GM21367 (cell line): Measurements from ENCODE around the gene ASB12.
"Not testable (repeated sequence)": the region's sequence is repeated elsewhere in the genome, so short reads cannot be mapped to it uniquely, and the experiment has no call there.

ENCODE experiments used
- ATAC-seq: cut with Tn5 transposase; IDR thresholded peaks from one replicate; pipeline ENCODE4 v1.9.1; 2021; ENCODE audit not compliant: unreplicated experiment

Gene ASB12

DNA sequence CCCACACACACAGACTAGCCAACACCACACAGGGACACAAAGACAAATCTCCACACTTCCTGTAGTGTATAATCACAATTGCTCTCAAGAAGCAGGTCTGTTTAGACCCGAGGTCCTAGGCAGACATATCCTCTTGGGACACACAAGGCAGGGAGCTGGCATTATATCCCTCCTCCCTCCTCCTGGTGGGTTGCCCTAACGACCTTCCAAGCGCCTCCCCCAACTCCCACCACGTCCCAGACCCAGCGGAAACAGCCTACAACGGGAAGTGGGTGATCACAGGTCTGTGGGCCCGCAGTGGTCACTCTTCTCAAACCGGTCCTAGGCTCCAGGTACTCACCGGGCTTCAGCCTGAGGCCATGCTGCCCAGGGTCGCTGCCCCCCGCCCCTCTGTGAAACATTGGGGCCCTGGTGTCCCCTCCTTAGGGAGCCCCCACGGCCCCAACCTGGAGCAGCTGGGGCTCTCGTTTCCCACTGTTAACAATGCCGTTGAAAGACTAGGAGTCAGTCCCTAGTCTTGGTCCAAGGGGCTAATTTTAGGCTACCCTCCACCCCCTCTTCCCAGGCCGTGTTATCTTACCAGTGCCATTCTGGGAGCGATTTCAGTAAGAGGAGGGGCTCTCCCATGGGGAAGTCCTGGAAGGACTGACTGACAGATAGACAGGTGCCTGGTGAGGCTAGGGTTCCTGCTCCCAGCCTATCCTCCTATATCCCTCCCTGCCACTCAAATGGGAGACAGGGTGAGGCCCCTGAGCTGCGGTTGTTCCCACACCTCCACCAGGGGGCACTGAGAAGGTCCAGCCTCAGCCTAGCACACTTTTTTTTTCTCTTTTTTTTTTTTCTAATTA is at the start of gene ASB12:
Gene ASB12 (minus strand): TSS at position 485 of the 848 bp plus-strand sequence. CDS start 4,957 bp downstream, outside the sequence.
- ATAC-seq: no peak

DNA sequence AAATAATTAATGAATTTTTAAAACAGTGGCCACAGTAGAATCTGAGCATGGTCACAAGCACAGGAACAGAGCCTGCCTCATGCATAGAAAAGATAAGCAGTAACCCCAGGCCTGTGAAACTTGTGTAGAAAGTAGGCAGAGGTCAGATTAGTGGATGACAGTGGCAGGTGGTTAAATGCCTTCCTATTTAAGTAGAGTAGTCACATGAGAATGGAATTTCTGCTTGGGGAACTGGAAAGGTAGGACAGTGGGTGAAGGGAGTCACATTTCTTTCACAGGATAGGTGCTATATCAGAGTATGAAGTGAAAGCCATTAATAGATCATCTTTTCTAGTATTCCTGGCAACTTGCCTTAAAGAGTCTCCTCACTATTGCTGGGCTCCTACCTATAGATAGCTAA is 34.9 kb upstream of the ASB12 start:
- ATAC-seq: no peak

GRCh38 chrX:64229154-64229553 is 1.3 kb downstream of the ASB12 start:
- ATAC-seq: no peak

DNA sequence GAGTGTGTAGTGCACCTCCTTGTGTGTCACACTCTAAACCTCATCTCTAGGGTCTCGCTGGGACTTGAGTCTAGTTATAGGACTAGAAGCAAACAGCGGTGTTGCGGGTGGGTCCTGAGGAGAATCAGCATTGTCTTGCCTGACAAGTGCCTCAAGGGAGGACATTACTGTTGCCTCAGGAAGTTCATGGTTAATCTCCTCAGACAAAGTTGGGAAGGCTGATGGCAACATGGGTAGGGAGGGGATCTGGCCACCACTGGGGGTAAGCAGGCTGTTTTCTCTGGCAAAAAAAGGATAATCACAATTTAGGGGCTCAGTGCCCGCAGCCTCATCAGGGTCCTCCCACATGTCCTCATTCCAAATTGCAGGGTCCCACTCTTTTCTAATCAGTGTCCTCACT is 12.4 kb downstream of the ASB12 start:
- ATAC-seq: no peak

- ATAC-seq: not testable (repeated sequence)
Observed at GRCh38 chrX:64213989-64214388, 16.4 kb downstream of the ASB12 start.

DNA sequence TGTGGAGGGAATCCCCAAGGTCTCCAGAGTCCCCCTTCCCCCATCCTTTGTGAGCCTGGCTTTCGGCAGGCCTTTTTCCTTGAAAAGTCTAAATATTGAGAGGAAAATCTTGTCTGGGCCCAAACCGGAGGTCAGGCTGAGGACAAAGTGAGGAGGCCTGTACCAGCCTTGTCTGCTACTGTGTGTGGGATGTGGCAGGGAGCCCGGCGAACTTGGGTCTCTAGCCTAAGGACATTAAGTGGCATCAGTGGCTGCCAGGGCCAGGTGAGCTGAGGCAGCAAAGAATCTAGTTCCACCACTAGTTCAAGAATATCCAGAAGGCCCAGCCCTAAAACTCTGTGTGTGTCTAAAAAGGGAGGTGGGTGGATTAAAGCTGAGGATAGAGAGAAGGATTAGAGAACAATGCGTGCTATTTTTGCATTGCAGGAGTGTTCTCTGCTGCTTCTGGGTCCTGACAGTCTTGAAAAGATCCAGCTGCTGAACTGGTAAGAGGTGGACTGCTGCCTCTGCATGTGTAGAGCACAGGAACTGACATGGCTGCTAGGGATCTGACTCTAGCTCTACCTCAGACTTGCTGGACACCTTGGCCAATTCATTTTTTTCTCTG is 23.7 kb downstream of the ASB12 start:
- ATAC-seq: no peak

DNA sequence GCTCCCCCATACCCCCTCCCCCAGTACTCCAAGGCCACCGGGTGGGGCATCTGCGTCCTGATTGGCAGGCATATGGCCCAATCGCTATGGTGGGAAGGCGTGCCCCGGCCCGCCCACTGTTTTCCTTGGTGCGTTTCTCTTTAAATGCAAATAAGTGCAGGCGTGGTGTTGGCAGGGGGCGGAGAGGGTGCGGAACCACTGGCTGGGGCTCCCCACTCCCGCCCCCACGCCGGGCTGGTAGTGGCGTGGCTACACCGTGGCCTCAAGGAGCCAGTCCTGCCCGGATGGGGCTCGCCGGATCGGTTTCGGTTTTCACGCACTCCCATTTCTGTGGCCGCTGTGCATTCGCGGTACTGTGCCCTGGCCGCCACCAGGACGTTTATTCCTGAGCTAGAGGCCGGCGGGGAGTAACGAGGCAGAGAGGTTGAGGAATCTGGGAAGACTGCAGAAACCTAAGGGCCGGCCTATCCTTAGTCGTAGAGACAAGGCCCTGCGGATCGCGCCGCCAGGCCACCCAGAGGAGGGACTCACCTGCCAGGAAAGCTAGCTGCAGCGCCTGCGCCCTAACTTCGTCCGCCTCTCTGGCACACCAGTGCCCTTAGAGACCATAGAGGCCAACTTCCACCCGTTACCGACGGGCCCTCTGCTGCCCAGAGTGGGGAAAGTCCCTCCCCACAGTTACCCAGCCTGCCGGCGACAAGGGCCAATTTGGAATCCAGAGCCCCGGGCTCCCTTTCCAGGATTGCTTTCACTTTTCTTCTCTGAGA is 24.5 kb downstream of the ASB12 start:
- ATAC-seq: peak; percentile 82

DNA sequence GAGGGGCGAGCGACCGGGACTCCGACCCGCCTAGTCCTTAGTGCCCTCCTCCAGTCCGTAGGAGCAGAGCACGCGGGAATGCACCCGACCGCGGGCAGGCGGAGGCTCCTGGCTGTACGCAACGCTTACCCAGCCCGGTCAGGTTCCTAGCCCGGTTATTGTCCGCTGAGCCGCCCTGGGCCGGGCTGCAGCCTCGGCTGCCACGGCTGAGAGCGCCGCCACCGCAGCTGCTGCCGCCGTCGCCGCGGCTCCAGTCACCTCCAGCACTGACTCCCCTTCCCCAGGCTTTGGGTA is 25.0 kb downstream of the ASB12 start, which contains the start of gene AMER1:
Gene AMER1 (minus strand): TSS at position 268 of the 294 bp plus-strand sequence. CDS start 12,422 bp downstream, outside the sequence.
- peak; percentile 34 for ATAC-seq

- peak; percentile 6 for ATAC-seq
Observed at GRCh38 chrX:64204701-64205440, 25.5 kb downstream of the ASB12 start.

DNA sequence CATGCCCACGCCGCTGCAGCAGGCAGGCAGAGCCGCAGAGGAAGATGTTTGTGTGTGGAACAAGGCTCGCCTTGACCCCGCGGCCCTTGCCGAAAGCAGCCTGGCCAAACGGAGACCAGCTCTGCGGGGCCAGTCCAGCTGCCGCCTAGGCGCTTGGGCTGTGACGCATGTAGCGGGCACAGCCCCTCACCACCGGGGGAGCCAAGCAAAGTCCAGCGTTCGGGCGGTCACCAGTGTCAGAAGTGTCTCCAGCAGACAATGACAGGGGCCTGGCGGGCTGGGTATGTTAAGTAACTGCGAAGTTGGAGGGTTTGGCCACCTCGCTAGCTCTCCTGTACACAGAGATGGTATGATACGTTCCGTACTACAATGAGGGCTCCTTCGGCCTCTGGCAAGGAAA is 26.2 kb downstream of the ASB12 start:
- ATAC-seq: no peak

GRCh38 chrX:64202808-64203325 is 27.5 kb downstream of the ASB12 start:
- no peak for ATAC-seq

GRCh38 chrX:64198036-64198435 is 32.4 kb downstream of the ASB12 start:
- no peak for ATAC-seq

DNA sequence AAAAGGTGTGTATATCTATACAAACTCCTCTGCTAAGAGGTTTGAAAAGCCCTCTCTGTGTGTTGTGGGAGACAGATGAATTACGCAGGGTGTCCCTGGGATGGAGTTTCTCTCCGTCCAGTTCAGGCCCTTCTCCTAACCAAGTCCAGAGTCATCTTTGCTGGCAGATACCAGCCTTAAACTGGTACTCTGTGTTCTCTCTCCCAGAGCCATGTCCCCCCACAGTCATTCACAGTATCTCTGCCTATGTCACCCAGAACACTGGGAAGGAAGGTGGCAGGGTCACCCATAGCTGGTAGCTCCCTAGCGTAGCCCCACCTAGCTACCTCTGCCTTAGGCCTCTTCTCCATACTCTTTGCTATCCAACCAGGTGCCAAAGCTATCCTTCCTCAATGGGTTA is 33.8 kb downstream of the ASB12 start:
- no peak for ATAC-seq

GRCh38 chrX:64195862-64196261 is 34.5 kb downstream of the ASB12 start:
- ATAC-seq: no peak

DNA sequence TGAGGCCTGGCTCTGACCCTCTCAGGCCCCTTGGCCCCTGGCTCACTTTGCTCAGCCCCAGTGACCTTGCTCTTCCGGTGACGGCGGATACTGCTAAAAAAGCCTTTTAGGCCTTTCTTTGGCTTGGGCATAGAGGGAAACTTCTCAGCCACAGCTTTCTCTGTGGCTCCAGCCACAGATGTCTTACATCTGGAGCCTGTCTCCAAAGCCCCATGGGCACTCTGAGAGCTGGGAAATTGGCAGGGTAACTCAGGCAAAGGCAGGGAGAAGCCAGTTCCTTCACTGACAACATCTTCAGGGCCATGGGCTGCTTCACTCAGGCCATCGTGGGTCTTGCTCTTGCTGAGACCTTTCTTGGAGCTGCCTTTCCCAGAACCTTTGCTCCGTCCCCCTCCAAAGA is 37.7 kb downstream of the ASB12 start:
- no peak for ATAC-seq

GRCh38 chrX:64192040-64192439 is 38.4 kb downstream of the ASB12 start:
- no peak for ATAC-seq

DNA sequence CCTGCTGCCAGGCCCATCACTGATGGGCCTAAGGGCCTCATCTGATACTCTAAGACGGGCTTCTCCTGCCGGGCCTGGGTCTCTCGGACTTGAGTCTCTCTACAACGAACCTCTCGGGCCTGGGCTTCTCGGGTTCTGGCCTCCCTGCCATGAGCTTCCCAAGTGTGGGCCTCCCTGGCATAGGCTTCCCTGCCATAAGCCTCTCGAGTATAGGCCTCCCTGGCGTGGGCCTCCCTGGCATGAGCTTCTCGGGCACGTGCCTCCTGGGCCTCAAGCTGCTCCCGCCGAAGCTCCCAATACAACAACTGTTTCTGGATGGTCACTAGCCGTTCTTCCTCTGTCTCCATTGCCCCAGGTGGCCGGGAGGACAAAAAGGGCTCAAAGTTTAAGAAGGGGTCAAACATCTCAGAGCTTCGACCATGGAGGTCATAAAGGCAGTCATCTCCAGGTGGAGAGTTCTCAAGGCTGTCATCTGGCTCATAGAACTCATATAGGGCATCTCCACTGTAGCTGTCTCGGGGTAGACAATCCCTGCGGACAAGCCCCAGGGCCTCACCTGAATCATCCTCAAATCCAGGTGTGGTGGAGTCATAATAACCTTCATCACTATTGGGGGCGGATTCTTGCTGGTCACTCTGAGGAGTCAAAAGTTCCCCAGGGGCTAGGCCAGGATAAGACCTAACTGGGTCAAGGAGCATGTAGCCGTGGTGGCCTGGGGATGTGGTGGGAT is 39.0 kb downstream of the ASB12 start:
- no peak for ATAC-seq

GRCh38 chrX:64190136-64190740 is 40.2 kb downstream of the ASB12 start:
- no peak for ATAC-seq

- no peak for ATAC-seq
Observed at GRCh38 chrX:64188901-64189300, 41.5 kb downstream of the ASB12 start.

DNA sequence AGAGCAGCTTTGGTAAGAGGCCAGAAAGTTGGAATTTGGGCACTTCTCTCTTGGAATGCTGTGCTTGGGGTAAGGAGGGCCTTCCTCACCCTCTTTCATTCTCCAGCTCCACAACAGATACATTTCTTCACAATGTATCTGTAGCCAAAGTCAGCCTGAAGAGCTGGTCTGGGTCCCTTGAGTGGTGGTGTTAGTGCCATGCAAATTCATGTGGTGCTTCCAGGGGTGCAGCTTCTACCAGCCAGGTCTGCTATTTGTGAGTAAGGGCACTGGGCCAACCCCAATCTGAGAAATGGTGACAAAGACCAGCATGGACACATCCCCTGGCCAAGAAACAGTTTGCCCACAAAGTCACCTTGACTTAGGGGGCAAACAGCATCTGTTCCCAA is 42.7 kb downstream of the ASB12 start:
- ATAC-seq: no peak
